Measurements from ENCODE around the gene PPP2R2C. TPM values are rescaled to one million over a fixed set of nuclear protein-coding genes. Genes with fewer than 3 reads are reported as not detected.

PPP2R2C gene
- total RNA-seq, 2 donors from 2014 or later, result 0.14 to 0.41 TPM

DNA sequence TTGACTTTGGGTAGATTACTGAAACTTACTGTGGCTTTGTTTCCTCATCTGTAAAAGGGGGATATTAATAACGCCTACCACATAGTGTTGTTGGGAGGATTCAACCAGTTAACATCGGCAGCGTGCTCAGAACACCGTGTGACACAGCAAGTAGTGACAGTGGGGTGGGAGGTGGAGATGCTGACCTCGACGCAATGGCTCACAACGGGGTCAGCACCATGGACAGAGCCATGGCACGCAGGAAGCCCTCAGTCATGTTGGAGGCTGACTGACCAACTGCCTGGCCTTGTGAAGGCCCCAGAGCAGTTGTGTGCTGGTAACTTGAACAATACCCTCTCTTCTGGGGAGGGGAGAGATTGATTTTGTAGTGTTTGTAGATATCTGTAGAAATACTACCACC lies 109.5 kb downstream of the PPP2R2C start:
- H3K4me3 ChIP-seq, result no peak overlapping the region
- DNase-seq (ENCODE audit: low spot score) (no peak), ATAC-seq (ENCODE audit: insufficient number of reproducible peaks, low FRiP score, low read depth) (no peak)
- no peaks in the 10 kb centered on the region for H3K4me1 ChIP-seq (ENCODE audit: control insufficient read depth in 1 of 2, low read depth in 2 of 2)
- H3K9me3 ChIP-seq, result no peaks in the 10 kb centered on the region
- TF ChIP-seq, protein P1, sequence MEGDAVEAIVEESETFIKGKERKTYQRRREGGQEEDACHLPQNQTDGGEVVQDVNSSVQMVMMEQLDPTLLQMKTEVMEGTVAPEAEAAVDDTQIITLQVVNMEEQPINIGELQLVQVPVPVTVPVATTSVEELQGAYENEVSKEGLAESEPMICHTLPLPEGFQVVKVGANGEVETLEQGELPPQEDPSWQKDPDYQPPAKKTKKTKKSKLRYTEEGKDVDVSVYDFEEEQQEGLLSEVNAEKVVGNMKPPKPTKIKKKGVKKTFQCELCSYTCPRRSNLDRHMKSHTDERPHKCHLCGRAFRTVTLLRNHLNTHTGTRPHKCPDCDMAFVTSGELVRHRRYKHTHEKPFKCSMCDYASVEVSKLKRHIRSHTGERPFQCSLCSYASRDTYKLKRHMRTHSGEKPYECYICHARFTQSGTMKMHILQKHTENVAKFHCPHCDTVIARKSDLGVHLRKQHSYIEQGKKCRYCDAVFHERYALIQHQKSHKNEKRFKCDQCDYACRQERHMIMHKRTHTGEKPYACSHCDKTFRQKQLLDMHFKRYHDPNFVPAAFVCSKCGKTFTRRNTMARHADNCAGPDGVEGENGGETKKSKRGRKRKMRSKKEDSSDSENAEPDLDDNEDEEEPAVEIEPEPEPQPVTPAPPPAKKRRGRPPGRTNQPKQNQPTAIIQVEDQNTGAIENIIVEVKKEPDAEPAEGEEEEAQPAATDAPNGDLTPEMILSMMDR (IDR thresholded peaks at IDR 0.05), result no peak
- no peaks in the 10 kb centered on the region for H3K27me3 ChIP-seq (replicated peaks; ENCODE audit: insufficient read depth)
- H3K27ac ChIP-seq, result no peak overlapping the region
- no peaks in the 10 kb centered on the region for H3K36me3 ChIP-seq

DNA sequence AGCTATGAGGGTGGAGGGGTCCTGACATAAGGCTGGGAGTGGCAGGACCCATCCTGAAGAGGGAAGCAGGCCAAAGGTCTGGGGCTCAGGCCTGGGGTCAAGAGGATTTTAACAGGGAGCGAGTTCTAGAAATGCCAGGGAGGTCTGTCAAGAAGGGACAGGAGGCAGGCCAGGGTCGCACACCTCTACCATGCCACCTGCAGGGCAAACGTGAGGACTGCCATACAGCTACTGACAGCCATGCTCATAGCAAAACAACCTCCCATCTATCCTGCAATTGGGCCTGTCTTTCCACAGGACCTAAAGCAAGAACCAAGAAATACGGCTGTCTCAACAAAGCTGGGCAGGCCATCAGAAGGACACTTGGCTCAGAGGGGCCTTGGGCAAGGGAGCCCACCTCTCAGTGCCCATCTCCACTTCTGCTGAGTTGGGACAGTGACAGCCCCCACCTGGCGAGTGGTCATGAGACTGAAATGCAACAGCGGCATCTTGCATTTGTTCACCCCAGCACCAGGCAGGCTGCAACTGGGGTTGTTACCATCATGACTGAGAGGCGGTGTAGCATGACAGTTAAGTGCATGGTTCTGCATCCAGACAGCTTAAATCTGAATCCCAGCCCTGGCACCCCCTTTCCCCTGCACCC lies 110.0 kb downstream of the PPP2R2C start:
- H3K27me3 ChIP-seq (replicated peaks; ENCODE audit: insufficient read depth), result no peaks in the 10 kb centered on the region
- ATAC-seq (ENCODE audit: insufficient number of reproducible peaks, low FRiP score, low read depth) (no peak), DNase-seq (ENCODE audit: low spot score) (no peak)

DNA sequence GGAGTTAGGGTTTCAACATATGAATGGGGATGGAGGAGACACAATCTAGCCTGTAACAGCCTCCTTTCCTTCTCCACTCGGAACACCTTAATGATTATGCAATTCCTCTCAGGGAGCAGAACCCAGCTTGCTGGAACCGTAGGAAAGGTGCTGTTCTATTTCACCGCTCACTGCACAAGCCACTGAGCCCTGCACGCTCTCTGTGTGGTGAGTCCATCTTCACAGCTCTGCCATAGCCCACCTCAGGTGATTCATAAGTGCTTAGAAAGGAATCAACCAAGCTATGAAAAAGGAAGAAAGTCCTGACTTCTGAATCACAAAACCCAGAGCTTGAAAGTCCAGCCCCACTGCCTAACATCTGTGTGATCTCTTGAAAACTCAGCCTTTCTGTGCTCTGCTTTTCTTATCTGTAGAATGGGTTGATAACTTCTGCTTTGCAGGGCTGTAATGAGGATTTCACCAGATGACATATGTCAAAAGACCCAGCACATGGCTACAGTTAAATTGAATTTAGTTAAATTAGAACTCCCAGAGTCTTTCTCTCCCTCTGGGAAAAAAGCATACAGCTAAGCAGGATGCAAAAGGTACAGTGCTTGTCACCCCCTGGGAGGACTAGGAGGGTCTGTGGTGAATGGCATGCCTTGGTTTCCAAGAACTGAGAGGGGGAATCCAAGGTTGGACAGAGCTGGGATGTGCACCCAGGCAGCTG lies 111.2 kb downstream of the PPP2R2C start:
- TF ChIP-seq, protein P1 (IDR thresholded peaks at IDR 0.05), result no peak
- Histone ChIP-seq H3K27me3 (replicated peaks; ENCODE audit: insufficient read depth) (no peaks in the 10 kb centered on the region), H3K27ac (no peak overlapping the region), H3K9me3 (no peaks in the 10 kb centered on the region), H3K4me3 (no peak overlapping the region), H3K4me1 (ENCODE audit: control insufficient read depth in 1 of 2, low read depth in 2 of 2) (no peaks in the 10 kb centered on the region), H3K36me3 (no peaks in the 10 kb centered on the region)
- no peak for ATAC-seq (ENCODE audit: insufficient number of reproducible peaks, low FRiP score, low read depth)
- no peak for DNase-seq (ENCODE audit: low spot score)

More for the DNA sequence above, 110.0 kb downstream of the PPP2R2C start:
- Histone ChIP-seq H3K27ac (no peak overlapping the region), H3K36me3 (no peaks in the 10 kb centered on the region), H3K9me3 (no peaks in the 10 kb centered on the region), H3K4me1 (ENCODE audit: control insufficient read depth in 1 of 2, low read depth in 2 of 2) (no peaks in the 10 kb centered on the region), H3K4me3 (no peak overlapping the region)
- TF ChIP-seq, protein P1 (IDR thresholded peaks at IDR 0.05), result no peak

GRCh38 chr4:6360385-6360784 lies 112.0 kb downstream of the PPP2R2C start:
- Histone ChIP-seq H3K4me3 (no peak overlapping the region), H3K27ac (no peak overlapping the region), H3K27me3 (replicated peaks; ENCODE audit: insufficient read depth) (no peaks in the 10 kb centered on the region), H3K4me1 (ENCODE audit: control insufficient read depth in 1 of 2, low read depth in 2 of 2) (no peaks in the 10 kb centered on the region), H3K36me3 (no peaks in the 10 kb centered on the region), H3K9me3 (no peaks in the 10 kb centered on the region)
- ATAC-seq (ENCODE audit: insufficient number of reproducible peaks, low FRiP score, low read depth) (no peak), DNase-seq (ENCODE audit: low spot score) (no peak)
- TF ChIP-seq, protein P1 (IDR thresholded peaks at IDR 0.05), result no peak

GRCh38 chr4:6359536-6360308 lies 112.7 kb downstream of the PPP2R2C start:
- no peaks in the 10 kb centered on the region for H3K4me1 ChIP-seq (ENCODE audit: control insufficient read depth in 1 of 2, low read depth in 2 of 2)
- no peak overlapping the region for H3K4me3 ChIP-seq
- DNase-seq (ENCODE audit: low spot score) (no peak), ATAC-seq (ENCODE audit: insufficient number of reproducible peaks, low FRiP score, low read depth) (no peak)
- TF ChIP-seq, protein P1 (IDR thresholded peaks at IDR 0.05), result no peak
- no peak overlapping the region for H3K27ac ChIP-seq
- H3K9me3 ChIP-seq, result no peaks in the 10 kb centered on the region
- no peaks in the 10 kb centered on the region for H3K36me3 ChIP-seq
- no peaks in the 10 kb centered on the region for H3K27me3 ChIP-seq (replicated peaks; ENCODE audit: insufficient read depth)
